HepG2 (cell line): ENCODE measurements around the gene STUB1. TPM values are rescaled to one million over a fixed set of nuclear protein-coding genes. Genes with fewer than 3 reads are reported as not detected.

Source experiments
- MAZ ChIP-seq, 2 experiments: sonication (generic) in 1 of 2; formaldehyde crosslinking in 1 of 2; IDR thresholded peaks; 2 replicates each; pipeline versions ENCODE4 v1.5.0 to v1.6.1; 2012 to 2020; ENCODE audit warnings: low read depth in 2 of 2, mild to moderate bottlenecking in 2 of 2, borderline replicate concordance in 1 of 2, improper control_type of control experiment in 1 of 2, low read length in 1 of 2, missing genetic modification reagents in 1 of 2, moderate library complexity in 1 of 2
- RXRB ChIP-seq: IDR thresholded peaks from 2 replicates; pipeline ENCODE4 v1.6.1; 2016; ENCODE audit warnings: borderline replicate concordance, missing genetic modification reagents, missing compliant biosample characterization
- YY1 ChIP-seq: IDR thresholded peaks from 2 replicates; pipeline ENCODE4 v1.6.1; 2011; ENCODE audit warnings: low read length, low read depth, moderate library complexity, mild to moderate bottlenecking; ENCODE audit not compliant: insufficient read depth, insufficient replicate concordance
- ZFP41 ChIP-seq: sonication (generic); formaldehyde crosslinking; IDR thresholded peaks from 2 replicates; pipeline ENCODE4 v1.4.0; 2020; ENCODE audit warnings: mild to moderate bottlenecking, missing genetic modification reagents, borderline replicate concordance
- ZNF138 ChIP-seq: sonication (generic); formaldehyde crosslinking; IDR thresholded peaks from 2 replicates; pipeline ENCODE4 v1.5.0; 2020; ENCODE audit warnings: mild to moderate bottlenecking, low read depth, missing genetic modification reagents
- ZNF674 ChIP-seq: sonication (generic); formaldehyde crosslinking; IDR thresholded peaks from 2 replicates; pipeline ENCODE4 v1.5.0; 2020; ENCODE audit warnings: low read depth, mild to moderate bottlenecking, missing genetic modification reagents
- ZNF883 ChIP-seq: sonication (generic); formaldehyde crosslinking; IDR thresholded peaks from 2 replicates; pipeline ENCODE4 v1.5.1; 2020; ENCODE audit warnings: mild to moderate bottlenecking, missing genetic modification reagents; ENCODE audit errors: not compliant biosample characterization
- ZSCAN29 ChIP-seq: sonication (generic); formaldehyde crosslinking; conservative IDR thresholded peaks from 2 replicates; pipeline ENCODE4 v1.4.0; 2020; ENCODE audit warnings: mild to moderate bottlenecking, missing genetic modification reagents
- polyA plus RNA-seq, 8 experiments: library from polyadenylated mRNA; depleted of rRNA in 3 of 8; stranded (reverse) in 7 of 8; unstranded in 1 of 8; fragments of >200 nt; fragmentation: Illumina TruSeq in 4 of 8; extraction: Trizol in 4 of 8; gene quantifications; 2 replicates each; pipeline versions ENCODE4 v1.2.1 to v1.2.3, GENCODE V29; 2011 to 2016; ENCODE audit warnings: low read depth in 4 of 8, missing spikeins in 1 of 8, mixed read lengths in 1 of 8; ENCODE audit not compliant: insufficient read depth in 1 of 8
- total RNA-seq, 5 experiments: library from RNA; depleted of rRNA; stranded (reverse); fragments of >200 nt; fragmentation: Illumina TruSeq; extraction: Trizol; gene quantifications; 2 replicates each; pipeline ENCODE4 v1.2.3, GENCODE V29; 2016; ENCODE audit warnings: low read depth in 1 of 5
- TF ChIP-seq, protein P1 (sequence below): sonication (generic); formaldehyde crosslinking; IDR thresholded peaks from 2 replicates; pipeline ENCODE4 v1.4.0; 2020; ENCODE audit warnings: missing genetic modification reagents, mild to moderate bottlenecking, borderline replicate concordance
- TF ChIP-seq, protein P2 (sequence below): sonication (generic); formaldehyde crosslinking; IDR thresholded peaks from 2 replicates; pipeline ENCODE4 v1.9.0; 2021; ENCODE audit warnings: missing genetic modification reagents, borderline replicate concordance
- TF ChIP-seq, protein P3 (sequence below): sonication (generic); formaldehyde crosslinking; IDR thresholded peaks from 2 replicates; pipeline ENCODE4 v1.5.0; 2020; ENCODE audit warnings: mild to moderate bottlenecking, missing genetic modification reagents, borderline replicate concordance
- TF ChIP-seq, protein P4 (sequence below): IDR thresholded peaks from 2 replicates; pipeline ENCODE4 v1.6.1; 2012; ENCODE audit warnings: inconsistent platforms
- TF ChIP-seq, protein P5 (sequence below), 2 experiments: sonication (generic) in 1 of 2; formaldehyde crosslinking in 1 of 2; IDR thresholded peaks; 2 replicates each; pipeline versions ENCODE4 v1.4.0 to v1.6.1; 2018 to 2020; ENCODE audit warnings: missing genetic modification reagents in 2 of 2, borderline replicate concordance in 1 of 2, low read depth in 1 of 2, mild to moderate bottlenecking in 1 of 2, missing biosample characterization in 1 of 2

Gene STUB1
- total and polyA plus RNA-seq, 2 of the 13 experiments (the other 11 are each of a cell fraction or from before 2014, with no cell fraction given), result 52.9 to 78.2 TPM

DNA sequence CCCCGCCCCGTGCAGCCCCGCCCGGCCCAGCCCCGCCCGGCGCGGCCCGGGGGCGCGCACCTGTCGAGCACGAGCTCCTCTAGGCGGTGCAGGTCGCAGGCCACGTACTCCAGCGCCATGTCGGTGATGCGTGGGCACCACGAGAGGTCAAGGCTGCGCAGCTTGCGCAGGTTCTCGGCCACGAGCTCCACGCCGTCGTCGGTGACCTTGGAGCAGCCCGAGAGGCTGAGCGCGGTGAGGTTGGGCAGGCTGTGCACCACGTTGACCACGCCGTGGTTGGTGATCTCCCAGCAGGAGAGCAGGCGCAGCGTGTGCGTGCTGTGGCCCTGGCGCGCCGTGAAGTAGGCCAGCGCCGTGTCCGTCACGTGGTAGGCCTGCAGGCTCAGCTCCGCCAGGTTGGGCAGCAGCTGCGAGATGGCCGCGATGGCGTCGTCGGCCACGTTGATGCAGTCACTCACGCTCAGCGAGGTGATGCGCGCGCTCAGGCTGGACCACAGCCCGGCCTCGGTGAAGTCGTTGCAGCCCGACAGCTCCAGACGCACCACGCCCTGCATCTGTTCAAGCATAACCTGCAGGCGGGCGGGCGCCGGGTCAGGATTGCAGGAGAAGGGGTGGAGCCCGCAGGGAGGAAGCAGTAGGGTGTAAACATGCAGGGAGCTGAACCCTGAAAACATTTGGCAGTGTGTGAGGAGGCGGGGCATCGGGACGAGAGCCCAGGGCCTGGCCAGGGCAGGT lies 15.3 kb downstream of the STUB1 start (continued):
- TF ChIP-seq, protein P1, sequence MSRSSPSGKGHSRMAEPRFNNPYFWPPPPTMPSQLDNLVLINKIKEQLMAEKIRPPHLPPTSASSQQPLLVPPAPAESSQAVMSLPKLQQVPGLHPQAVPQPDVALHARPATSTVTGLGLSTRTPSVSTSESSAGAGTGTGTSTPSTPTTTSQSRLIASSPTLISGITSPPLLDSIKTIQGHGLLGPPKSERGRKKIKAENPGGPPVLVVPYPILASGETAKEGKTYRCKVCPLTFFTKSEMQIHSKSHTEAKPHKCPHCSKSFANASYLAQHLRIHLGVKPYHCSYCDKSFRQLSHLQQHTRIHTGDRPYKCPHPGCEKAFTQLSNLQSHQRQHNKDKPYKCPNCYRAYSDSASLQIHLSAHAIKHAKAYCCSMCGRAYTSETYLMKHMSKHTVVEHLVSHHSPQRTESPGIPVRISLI (CRISPR knock-in tag), result no peak
- peak; percentile 15 for TF ChIP-seq YY1
- TF ChIP-seq, protein P2, sequence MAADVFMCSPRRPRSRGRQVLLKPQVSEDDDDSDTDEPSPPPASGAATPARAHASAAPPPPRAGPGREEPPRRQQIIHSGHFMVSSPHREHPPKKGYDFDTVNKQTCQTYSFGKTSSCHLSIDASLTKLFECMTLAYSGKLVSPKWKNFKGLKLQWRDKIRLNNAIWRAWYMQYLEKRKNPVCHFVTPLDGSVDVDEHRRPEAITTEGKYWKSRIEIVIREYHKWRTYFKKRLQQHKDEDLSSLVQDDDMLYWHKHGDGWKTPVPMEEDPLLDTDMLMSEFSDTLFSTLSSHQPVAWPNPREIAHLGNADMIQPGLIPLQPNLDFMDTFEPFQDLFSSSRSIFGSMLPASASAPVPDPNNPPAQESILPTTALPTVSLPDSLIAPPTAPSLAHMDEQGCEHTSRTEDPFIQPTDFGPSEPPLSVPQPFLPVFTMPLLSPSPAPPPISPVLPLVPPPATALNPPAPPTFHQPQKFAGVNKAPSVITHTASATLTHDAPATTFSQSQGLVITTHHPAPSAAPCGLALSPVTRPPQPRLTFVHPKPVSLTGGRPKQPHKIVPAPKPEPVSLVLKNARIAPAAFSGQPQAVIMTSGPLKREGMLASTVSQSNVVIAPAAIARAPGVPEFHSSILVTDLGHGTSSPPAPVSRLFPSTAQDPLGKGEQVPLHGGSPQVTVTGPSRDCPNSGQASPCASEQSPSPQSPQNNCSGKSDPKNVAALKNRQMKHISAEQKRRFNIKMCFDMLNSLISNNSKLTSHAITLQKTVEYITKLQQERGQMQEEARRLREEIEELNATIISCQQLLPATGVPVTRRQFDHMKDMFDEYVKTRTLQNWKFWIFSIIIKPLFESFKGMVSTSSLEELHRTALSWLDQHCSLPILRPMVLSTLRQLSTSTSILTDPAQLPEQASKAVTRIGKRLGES (CRISPR knock-in tag), result no peak
- TF ChIP-seq ZNF138 (CRISPR knock-in tag), result 0 out of 2 replicates have a peak, but pooled peaks have one; percentile 58
- TF ChIP-seq MAZ (IDR thresholded peaks at IDR 0.05; ENCODE audit: borderline replicate concordance, low read depth, low read length), result no peak
- peak; percentile 62; the same call in 1 of the 2 replicates for TF ChIP-seq MAZ (CRISPR knock-in tag; IDR thresholded peaks at IDR 0.05; ENCODE audit: low read depth)
- TF ChIP-seq, protein P3, sequence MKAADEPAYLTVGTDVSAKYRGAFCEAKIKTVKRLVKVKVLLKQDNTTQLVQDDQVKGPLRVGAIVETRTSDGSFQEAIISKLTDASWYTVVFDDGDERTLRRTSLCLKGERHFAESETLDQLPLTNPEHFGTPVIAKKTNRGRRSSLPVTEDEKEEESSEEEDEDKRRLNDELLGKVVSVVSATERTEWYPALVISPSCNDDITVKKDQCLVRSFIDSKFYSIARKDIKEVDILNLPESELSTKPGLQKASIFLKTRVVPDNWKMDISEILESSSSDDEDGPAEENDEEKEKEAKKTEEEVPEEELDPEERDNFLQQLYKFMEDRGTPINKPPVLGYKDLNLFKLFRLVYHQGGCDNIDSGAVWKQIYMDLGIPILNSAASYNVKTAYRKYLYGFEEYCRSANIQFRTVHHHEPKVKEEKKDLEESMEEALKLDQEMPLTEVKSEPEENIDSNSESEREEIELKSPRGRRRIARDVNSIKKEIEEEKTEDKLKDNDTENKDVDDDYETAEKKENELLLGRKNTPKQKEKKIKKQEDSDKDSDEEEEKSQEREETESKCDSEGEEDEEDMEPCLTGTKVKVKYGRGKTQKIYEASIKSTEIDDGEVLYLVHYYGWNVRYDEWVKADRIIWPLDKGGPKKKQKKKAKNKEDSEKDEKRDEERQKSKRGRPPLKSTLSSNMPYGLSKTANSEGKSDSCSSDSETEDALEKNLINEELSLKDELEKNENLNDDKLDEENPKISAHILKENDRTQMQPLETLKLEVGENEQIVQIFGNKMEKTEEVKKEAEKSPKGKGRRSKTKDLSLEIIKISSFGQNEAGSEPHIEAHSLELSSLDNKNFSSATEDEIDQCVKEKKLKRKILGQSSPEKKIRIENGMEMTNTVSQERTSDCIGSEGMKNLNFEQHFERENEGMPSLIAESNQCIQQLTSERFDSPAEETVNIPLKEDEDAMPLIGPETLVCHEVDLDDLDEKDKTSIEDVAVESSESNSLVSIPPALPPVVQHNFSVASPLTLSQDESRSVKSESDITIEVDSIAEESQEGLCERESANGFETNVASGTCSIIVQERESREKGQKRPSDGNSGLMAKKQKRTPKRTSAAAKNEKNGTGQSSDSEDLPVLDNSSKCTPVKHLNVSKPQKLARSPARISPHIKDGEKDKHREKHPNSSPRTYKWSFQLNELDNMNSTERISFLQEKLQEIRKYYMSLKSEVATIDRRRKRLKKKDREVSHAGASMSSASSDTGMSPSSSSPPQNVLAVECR, result peak; percentile 67; the same call in 1 of the 2 replicates
- TF ChIP-seq ZNF883 (CRISPR knock-in tag), result no peak
- TF ChIP-seq ZNF674, result no peak
- no peak for TF ChIP-seq ZSCAN29 (CRISPR knock-in tag)
- TF ChIP-seq, protein P4, sequence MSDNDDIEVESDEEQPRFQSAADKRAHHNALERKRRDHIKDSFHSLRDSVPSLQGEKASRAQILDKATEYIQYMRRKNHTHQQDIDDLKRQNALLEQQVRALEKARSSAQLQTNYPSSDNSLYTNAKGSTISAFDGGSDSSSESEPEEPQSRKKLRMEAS, result peak; percentile 94
- peak; percentile 45; the same call in 1 of the 2 replicates for TF ChIP-seq ZFP41
- TF ChIP-seq, protein P5, sequence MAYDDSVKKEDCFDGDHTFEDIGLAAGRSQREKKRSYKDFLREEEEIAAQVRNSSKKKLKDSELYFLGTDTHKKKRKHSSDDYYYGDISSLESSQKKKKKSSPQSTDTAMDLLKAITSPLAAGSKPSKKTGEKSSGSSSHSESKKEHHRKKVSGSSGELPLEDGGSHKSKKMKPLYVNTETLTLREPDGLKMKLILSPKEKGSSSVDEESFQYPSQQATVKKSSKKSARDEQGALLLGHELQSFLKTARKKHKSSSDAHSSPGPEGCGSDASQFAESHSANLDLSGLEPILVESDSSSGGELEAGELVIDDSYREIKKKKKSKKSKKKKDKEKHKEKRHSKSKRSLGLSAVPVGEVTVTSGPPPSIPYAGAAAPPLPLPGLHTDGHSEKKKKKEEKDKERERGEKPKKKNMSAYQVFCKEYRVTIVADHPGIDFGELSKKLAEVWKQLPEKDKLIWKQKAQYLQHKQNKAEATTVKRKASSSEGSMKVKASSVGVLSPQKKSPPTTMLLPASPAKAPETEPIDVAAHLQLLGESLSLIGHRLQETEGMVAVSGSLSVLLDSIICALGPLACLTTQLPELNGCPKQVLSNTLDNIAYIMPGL (CRISPR knock-in tag; IDR thresholded peaks at IDR 0.05; ENCODE audit: borderline replicate concordance in 1 of 2, low read depth in 1 of 2), result 0 out of 4 replicates have a peak, but pooled peaks of 1 of the 2 experiments have one; percentile 31
- 0 out of 2 replicates have a peak, but pooled peaks have one; percentile 12 for TF ChIP-seq RXRB (CRISPR knock-in tag)
